ENCODE measurements around the gene ZNF784. TPM values are rescaled to one million over a fixed set of nuclear protein-coding genes. Genes with fewer than 3 reads are reported as not detected.
A peak's percentile ranks its signal among the peaks of the same experiment; 100 is the strongest.

ZNF784 gene
- polyA plus RNA-seq, 2 of the 4 experiments (the other 2 are of a cell fraction) = 3.5 to 6.6 TPM

GRCh38 chr19:55640577-55641425, 16.4 kb upstream of the ZNF784 start, which contains the start of gene ZNF580 (continued):
- TF ChIP-seq, protein P1, sequence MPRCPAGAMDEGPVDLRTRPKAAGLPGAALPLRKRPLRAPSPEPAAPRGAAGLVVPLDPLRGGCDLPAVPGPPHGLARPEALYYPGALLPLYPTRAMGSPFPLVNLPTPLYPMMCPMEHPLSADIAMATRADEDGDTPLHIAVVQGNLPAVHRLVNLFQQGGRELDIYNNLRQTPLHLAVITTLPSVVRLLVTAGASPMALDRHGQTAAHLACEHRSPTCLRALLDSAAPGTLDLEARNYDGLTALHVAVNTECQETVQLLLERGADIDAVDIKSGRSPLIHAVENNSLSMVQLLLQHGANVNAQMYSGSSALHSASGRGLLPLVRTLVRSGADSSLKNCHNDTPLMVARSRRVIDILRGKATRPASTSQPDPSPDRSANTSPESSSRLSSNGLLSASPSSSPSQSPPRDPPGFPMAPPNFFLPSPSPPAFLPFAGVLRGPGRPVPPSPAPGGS (IDR thresholded peaks at IDR 0.05) = peak; percentile 95
- TF ChIP-seq TP53 (CRISPR knock-in tag; IDR thresholded peaks at IDR 0.05) (no peak), FOSB (CRISPR knock-in tag; IDR thresholded peaks at IDR 0.05) (no peak), SMC3 (IDR thresholded peaks at IDR 0.05) (no peak), JUN (IDR thresholded peaks at IDR 0.05) (peak; percentile 79 to 99), HOXB13 (CRISPR knock-in tag; IDR thresholded peaks at IDR 0.05; ENCODE audit: low read depth) (no peak), FOXS1 (CRISPR knock-in tag; IDR thresholded peaks at IDR 0.05) (no peak), NR3C1 (IDR thresholded peaks at IDR 0.05) (no peak), KDM5A (IDR thresholded peaks at IDR 0.05) (0 out of 2 replicates have a peak, but pooled peaks have one; percentile 5), HOXB5 (CRISPR knock-in tag; IDR thresholded peaks at IDR 0.05) (no peak), NFE2L2 (conservative IDR thresholded peaks at IDR 0.05; ENCODE audit: low read length) (no peak), POLR2A (IDR thresholded peaks at IDR 0.05; ENCODE audit: low read length) (peak; percentile 47), E2F6 (IDR thresholded peaks at IDR 0.05; ENCODE audit: borderline replicate concordance, low read depth) (0 out of 2 replicates have a peak, but pooled peaks have one; percentile 40), KDM1A (IDR thresholded peaks at IDR 0.05; ENCODE audit: low read depth) (no peak), FOSL2 (IDR thresholded peaks at IDR 0.05) (no peak), FOSL2 (CRISPR knock-in tag; IDR thresholded peaks at IDR 0.05) (no peak)
- TF ChIP-seq, protein P2, sequence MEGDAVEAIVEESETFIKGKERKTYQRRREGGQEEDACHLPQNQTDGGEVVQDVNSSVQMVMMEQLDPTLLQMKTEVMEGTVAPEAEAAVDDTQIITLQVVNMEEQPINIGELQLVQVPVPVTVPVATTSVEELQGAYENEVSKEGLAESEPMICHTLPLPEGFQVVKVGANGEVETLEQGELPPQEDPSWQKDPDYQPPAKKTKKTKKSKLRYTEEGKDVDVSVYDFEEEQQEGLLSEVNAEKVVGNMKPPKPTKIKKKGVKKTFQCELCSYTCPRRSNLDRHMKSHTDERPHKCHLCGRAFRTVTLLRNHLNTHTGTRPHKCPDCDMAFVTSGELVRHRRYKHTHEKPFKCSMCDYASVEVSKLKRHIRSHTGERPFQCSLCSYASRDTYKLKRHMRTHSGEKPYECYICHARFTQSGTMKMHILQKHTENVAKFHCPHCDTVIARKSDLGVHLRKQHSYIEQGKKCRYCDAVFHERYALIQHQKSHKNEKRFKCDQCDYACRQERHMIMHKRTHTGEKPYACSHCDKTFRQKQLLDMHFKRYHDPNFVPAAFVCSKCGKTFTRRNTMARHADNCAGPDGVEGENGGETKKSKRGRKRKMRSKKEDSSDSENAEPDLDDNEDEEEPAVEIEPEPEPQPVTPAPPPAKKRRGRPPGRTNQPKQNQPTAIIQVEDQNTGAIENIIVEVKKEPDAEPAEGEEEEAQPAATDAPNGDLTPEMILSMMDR (IDR thresholded peaks at IDR 0.05) = 0 out of 3 replicates have a peak, but pooled peaks have one; percentile 10

DNA sequence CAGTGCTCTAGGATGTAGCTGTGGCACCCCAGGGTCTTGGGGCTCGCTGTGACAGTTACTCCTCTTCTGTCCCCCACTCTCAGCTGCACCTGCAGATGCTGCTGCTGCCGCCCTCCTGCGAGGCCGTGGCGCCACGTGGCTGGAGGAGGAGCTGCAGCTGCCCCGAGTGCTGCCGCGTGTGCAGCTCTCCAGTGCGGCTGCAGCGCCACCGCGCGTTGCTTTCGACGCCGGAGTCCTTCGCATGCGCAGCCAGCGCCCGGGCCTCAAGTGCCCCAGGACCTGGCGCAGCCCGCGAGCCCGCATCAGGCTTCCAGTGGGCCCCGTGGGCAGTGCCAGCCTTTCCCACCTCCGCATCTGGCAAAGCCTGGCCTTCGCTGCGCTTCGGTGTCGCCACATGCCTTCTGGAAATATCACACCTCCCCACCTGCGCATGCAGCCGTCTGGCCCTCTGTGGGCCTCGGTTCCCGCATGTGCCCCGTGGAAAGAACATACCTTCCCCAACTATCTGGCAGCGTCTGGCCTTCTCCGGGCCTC, 15.7 kb upstream of the ZNF784 start:
- no peaks in the 10 kb centered on the region for H3K9me3 ChIP-seq
- peak overlapping the region; percentile 92 to 97 for H3K27ac ChIP-seq
- ATAC-seq (no peak), FAIRE-seq (no peak), DNase-seq (ENCODE audit: low read depth in 1 of 2, low spot score in 1 of 2) (peak in 1 of 2 experiments; percentile 49)
- peaks cover 36% of the 10 kb centered on the region for H3K4me1 ChIP-seq
- TF ChIP-seq, protein P3, sequence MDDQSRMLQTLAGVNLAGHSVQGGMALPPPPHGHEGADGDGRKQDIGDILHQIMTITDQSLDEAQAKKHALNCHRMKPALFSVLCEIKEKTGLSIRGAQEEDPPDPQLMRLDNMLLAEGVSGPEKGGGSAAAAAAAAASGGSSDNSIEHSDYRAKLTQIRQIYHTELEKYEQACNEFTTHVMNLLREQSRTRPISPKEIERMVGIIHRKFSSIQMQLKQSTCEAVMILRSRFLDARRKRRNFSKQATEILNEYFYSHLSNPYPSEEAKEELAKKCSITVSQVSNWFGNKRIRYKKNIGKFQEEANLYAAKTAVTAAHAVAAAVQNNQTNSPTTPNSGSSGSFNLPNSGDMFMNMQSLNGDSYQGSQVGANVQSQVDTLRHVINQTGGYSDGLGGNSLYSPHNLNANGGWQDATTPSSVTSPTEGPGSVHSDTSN (IDR thresholded peaks at IDR 0.05) = peak; percentile 29; the same call in 1 of the 2 replicates
- no peak for TF ChIP-seq JUN (IDR thresholded peaks at IDR 0.05)
- no peak for TF ChIP-seq JUNB (IDR thresholded peaks at IDR 0.05)
- TF ChIP-seq ZC3H11A (IDR thresholded peaks at IDR 0.05) = no peak
- TF ChIP-seq MYC (IDR thresholded peaks at IDR 0.05; ENCODE audit: borderline replicate concordance, low read length) = no peak
- TF ChIP-seq TP53 (CRISPR knock-in tag; IDR thresholded peaks at IDR 0.05) = no peak
- no peak for TF ChIP-seq GATA3 (IDR thresholded peaks at IDR 0.05; ENCODE audit: borderline replicate concordance)
- no peak for TF ChIP-seq CHD4 (IDR thresholded peaks at IDR 0.05; ENCODE audit: borderline replicate concordance)
- TF ChIP-seq BHLHE40 (IDR thresholded peaks at IDR 0.05; ENCODE audit: low read depth, low read length) = no peak
- TF ChIP-seq NFE2L2 (conservative IDR thresholded peaks at IDR 0.05; ENCODE audit: low read length) = no peak
- 0 out of 2 replicates have a peak, but pooled peaks have one; percentile 9 for TF ChIP-seq POLR2A (IDR thresholded peaks at IDR 0.05; ENCODE audit: low read length)
- no peak for TF ChIP-seq NPAS2 (CRISPR knock-in tag; IDR thresholded peaks at IDR 0.05; ENCODE audit: borderline replicate concordance)
- TF ChIP-seq HEYL (CRISPR knock-in tag; IDR thresholded peaks at IDR 0.05) = no peak
- TF ChIP-seq, protein P4, sequence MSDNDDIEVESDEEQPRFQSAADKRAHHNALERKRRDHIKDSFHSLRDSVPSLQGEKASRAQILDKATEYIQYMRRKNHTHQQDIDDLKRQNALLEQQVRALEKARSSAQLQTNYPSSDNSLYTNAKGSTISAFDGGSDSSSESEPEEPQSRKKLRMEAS (IDR thresholded peaks at IDR 0.05) = peak; percentile 52
- no peak for TF ChIP-seq ESRRA (IDR thresholded peaks at IDR 0.05; ENCODE audit: borderline replicate concordance, low read length)
- ChIA-PET POLR2A (no interaction called here), CTCF (interaction anchor here (1.0 to 2.2 kb wide), 7 partner anchors 9 to 31 kb away, joined by 3 to 8 read pairs (median 3); no protein-coding TSS in a partner anchor)
- peak overlapping the region; percentile 63 for H3K4me3 ChIP-seq
- H3K4me2 ChIP-seq = peak overlapping the region; percentile 100
- 80% methylated on average over 35 of the region's 38 CpGs for WGBS (ENCODE audit: missing lambda C conversion rate)

Measured in A549 (cell line).